ENCODE data around the gene CDC25B.

Gene CDC25B

DNA sequence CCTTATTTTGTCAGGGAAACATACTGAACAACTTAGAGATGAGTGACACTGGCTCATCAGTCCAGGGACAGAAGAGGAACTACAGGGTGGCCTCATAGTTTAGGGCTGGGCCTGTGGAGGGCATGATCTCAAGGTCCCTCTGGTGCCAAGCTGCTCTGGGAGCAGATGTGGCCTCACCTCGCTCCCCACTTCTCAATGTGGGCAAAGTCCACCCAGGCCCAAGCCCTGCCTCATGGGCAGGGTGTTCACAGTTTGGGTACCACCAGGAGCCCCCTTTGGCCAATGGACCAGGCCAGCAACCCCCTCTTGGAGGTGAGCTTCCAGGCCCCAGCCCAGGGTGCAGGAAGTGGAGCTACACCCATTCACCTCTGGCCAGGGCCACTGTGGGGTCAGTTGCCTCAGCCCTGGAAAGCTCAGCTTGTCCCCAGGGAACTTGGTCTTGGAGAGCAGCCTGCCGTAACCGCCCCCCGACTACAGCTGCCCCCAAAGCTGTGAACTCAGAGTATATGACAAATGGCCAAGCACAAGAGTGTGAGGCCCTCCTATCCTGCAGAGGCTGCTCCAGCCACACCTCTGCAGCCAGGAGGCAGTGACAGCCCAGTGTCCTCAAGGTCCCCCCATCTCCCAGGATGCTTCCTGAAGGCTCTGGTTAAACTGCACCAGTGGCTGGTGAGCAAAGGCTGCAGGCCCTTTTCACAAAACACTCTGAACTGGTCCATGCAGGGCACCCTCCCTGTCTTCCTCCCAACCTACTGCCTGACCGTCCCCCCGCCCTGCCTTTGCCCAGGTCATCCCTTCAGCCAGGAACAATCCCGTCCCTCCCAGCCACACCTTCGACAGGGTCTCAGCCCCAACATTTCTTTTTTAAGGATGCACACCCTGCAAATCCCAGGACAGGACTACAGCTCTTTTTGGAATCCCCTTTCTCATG, 32.2 kb upstream of the CDC25B start:
- DNase-seq, result no peak

- no peak for DNase-seq
Measured at GRCh38 chr20:3764659-3765058, 31.5 kb upstream of the CDC25B start.

- DNase-seq, result no peak
Measured at GRCh38 chr20:3765171-3765882, 30.8 kb upstream of the CDC25B start.

- no peak for DNase-seq
Measured at GRCh38 chr20:3766422-3767109, 29.5 kb upstream of the CDC25B start.

DNA sequence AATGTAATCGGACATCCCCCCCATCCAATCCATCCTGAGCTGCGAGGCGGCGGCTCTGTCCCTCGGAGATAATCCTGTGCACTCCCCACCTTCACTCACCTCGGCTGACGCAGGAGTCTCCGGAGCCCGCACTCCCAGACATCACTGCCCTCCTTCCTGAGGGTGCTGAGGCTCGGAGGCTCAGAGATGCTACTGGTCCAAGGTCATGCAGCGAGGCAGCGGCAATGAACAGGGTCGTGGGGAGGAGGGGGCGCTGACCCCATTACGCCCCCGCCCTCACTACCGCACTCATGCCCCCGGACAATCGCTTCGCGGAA, 29.0 kb upstream of the CDC25B start:
- peak in 1 of 56 donors; percentile 50 for DNase-seq

DNA sequence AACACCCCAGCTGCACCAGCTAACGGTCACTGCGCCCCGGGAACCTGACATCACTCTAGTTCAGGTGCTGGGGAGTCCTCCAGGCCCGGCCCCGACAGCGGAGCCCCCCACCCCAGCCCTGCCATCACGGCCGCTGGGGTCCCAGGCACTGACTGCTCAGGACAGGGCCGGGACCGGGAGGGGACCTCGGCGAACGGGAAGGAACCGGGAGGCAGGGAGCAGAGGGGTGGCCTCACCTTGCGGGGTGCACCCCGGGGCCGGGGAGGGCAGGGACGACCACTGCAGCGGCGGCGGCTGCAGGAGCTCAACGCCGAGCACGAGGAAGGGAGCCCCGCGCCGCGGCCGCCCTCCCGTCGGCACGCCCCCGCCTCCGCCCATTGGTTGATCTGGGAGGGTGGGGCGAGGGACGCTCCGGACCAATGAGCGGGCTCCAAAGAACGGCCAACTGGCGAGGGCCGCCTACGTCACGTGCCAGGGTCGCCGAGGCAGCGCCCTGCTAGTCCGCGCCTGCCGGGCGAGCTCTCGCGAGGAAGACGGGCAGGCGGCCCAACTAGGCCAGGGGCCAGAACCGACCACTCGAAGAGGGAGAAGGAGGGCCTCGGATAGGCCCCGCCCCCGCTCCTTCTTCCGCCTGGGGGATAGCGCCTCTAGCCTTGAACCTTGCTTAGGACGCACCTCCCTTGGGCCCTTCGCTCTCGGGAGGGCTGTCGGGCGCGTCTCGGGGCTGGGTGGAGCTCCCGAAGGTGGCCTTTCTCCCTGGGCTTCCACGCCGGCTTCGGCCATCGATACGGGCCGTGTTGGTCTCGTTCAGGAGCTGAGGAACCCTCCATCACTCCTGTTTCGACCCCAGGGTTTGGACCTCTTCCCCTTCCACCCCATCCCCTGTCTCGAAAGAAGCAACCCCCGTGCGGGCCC, 28.4 kb upstream of the CDC25B start, which contains the start of gene ADISSP:
Gene ADISSP (minus strand): TSS at position 327 of the 915 bp plus-strand sequence. CDS start 7,653 bp downstream, outside the sequence.
- DNase-seq, result peak; percentile 88 to 100 (median 97)

- DNase-seq, result peak in 55 of 56 donors; percentile 42 to 94 (median 80)
Measured at GRCh38 chr20:3768342-3769130, 27.6 kb upstream of the CDC25B start.

- DNase-seq, result no peak
Measured at GRCh38 chr20:3771552-3772058, 24.5 kb upstream of the CDC25B start.

DNA sequence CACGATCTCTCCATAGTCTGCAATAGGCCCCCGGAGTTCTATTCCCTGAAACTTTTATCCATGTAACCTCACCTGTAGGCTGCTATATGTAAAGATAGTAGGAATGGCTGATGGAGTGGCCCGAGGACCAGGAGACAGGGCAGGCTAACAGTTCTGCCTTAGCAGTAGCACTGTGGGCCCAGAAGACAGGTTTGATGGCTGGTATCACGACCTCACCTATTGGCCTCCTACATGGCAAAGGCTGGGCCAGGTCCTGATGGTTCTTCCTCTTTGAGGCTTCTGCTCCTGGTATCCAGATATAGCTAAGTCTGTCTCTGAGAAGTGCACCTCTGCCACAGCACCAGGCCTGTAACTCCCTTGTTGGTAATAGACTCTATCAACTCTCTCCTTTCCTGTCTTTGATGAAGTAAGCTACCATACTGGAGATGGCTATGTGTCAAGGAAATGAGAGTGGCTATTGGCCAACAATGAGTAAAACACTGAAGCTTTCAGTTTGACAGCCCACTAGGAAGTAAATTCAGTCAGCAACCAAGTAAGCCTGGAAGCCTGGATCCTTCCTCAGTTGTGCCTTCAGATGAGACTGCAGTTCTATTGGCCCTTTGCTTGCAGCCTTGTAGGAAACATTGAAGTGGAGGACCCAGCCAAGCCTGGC, 20.5 kb upstream of the CDC25B start:
- no peak for DNase-seq

- DNase-seq, result no peak
Measured at GRCh38 chr20:3777381-3777715, 18.8 kb upstream of the CDC25B start.

- DNase-seq, result peak in 3 of 56 donors; percentile 21 to 53 (median 41)
Measured at GRCh38 chr20:3777716-3778629, 18.1 kb upstream of the CDC25B start.

DNA sequence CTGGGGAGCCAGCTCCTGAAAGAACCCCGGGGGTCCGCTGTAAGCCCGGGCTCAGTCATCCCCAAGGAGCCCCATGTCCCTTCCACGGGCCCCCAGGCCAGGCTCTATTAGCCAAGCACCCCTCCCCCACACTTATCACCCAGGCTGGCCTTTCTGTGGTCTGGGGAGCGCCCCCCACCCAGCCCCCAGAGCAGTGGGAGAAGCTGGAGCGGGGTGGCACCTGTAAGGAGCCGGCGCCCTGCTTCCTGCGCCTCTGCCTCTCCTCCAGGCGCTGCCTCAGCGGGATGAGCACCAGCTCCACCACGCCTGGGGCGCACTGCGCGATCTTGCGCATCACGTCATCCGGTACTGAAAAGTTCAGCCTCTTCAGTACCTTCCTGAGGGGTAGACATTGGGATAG, 17.1 kb upstream of the CDC25B start:
- peak in 12 of 56 donors; percentile 15 to 55 (median 37) for DNase-seq

DNA sequence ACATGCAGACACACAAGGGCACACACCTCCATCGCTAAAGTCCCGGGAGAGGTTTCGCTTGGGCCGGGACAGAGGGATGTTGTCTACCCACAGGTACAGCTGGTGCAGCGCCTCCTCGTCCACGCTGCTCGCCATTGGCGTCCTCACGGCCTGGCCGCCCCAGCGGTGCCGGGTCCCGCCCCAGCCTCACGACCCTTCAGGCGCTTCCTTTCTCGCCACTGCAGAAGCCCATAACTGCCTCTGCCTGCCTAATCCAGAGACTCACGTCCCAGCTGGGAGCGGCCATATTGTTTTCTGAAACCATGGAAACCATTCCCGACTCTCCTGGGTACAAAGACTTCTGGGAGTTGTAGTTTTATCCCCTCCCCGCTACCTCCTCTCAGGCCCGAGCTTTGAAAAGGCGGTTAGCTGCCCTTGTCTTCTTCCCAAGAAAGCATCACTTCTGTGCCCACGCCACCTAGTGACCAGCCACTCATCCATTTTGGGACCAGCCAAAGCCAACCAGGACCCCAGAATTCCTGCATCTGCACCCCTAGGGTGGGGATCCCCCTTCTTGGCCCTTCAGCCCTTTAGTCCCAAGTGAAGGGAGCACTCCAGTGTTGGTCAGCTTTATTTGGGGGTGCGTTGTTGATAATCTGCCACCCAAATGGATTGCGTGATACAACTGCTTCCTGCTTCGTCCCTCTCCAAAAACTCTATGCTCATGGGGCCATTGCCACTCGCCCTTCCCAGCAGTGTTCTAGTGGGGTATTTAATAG, 14.8 kb upstream of the CDC25B start, which contains the start of gene SPEF1:
Gene SPEF1 (minus strand): TSS at position 296 of the 758 bp plus-strand sequence. CDS start 161 bp downstream, at position 135.
- DNase-seq, result peak in 53 of 56 donors; percentile 18 to 90 (median 69)

- DNase-seq, result no peak
Measured at GRCh38 chr20:3782597-3782996, 13.5 kb upstream of the CDC25B start.

- no peak for DNase-seq
Measured at GRCh38 chr20:3783068-3783489, 13.0 kb upstream of the CDC25B start.

- peak in 4 of 56 donors; percentile 14 to 42 (median 25) for DNase-seq
Measured at GRCh38 chr20:3783511-3784195, 12.5 kb upstream of the CDC25B start.

All from nucleus accumbens (tissue), 56 donors.